Prostate gland (tissue), 2 donors: Measurements from ENCODE around the gene MT4.

Experiments
- POLR2A ChIP-seq: fragments of 450-650 bp; IDR thresholded peaks from one replicate; pipeline ENCODE4 v1.6.1; 2016; ENCODE audit warnings: antibody characterized with exemption, mild to moderate bottlenecking
- TF ChIP-seq, protein P1 (sequence below), 4 experiments: fragments of 200-600 bp in 2 of 4; fragments of 450-650 bp in 2 of 4; sonication (generic) in 2 of 4; IDR thresholded peaks; 1 replicate in 3 of 4; 2 replicates in 1 of 4; pipeline ENCODE4 v1.5.1; 2016 to 2019; ENCODE audit warnings: antibody characterized with exemption in 4 of 4, mild to moderate bottlenecking in 2 of 4, moderate library complexity in 2 of 4

DNA sequence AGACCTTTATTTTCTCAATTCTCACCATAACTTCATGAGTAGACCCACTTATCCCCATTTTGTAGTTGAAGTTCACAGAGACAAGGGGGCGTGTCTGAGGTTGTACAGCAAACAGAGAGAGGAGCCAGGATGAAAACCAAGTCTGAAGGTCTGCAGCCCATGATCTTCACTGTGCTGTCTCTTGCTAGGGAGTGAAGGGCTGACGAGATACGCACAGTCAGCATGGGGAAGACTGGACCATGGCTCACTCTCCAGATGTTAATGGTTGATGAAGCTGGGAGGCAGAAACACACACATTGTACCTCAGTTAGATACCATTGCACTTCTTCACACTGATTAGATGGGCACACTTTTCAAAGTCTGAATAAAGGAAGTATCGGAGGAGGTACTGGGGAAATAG lies 5.8 kb upstream of the MT4 start:
- TF ChIP-seq POLR2A = no peak
- TF ChIP-seq, protein P1, sequence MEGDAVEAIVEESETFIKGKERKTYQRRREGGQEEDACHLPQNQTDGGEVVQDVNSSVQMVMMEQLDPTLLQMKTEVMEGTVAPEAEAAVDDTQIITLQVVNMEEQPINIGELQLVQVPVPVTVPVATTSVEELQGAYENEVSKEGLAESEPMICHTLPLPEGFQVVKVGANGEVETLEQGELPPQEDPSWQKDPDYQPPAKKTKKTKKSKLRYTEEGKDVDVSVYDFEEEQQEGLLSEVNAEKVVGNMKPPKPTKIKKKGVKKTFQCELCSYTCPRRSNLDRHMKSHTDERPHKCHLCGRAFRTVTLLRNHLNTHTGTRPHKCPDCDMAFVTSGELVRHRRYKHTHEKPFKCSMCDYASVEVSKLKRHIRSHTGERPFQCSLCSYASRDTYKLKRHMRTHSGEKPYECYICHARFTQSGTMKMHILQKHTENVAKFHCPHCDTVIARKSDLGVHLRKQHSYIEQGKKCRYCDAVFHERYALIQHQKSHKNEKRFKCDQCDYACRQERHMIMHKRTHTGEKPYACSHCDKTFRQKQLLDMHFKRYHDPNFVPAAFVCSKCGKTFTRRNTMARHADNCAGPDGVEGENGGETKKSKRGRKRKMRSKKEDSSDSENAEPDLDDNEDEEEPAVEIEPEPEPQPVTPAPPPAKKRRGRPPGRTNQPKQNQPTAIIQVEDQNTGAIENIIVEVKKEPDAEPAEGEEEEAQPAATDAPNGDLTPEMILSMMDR (IDR thresholded peaks at IDR 0.05) = no peak
